ENCODE measurements around the gene TACC2. TPM values are rescaled to one million over a fixed set of nuclear protein-coding genes. Genes with fewer than 3 reads are reported as not detected.

The TACC2 gene
- total RNA-seq, 1 experiment from 2014 or later, result 89.0 TPM

DNA sequence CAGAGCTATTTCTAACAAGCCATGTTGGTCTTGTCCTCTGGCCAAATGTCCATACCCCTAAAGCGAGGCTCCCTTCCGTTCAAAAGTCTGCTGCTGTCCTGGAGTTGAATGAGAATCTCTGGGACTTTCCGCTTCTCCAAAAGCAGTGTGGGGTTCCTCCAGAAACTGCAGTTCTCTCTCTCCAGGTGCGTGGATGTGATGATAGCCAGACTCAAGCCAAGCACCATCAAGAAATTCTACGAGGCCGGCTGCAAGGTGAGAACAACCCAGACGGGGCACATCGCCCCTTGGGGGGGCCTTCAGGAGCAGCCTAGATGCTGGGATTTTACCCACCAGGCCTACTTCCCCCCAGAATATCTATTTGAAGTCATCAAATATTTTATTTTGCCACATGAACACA lies 308.6 kb downstream of the TACC2 start:
- ChIA-PET CTCF (interaction anchor here (0.7 to 7.4 kb wide), 13 partner anchors 10 to 268 kb away, joined by 3 to 86 read pairs (median 10); no protein-coding TSS in a partner anchor), POLR2A (interaction anchor here (1.1 to 1.2 kb wide), 2 partner anchors 9 to 137 kb away, joined by 3 to 4 read pairs; no protein-coding TSS in a partner anchor)
- Mint-ChIP-seq H3K4me3 (ENCODE audit: unreplicated experiment) (no peak overlapping the region), H3K9me3 (ENCODE audit: unreplicated experiment) (no peaks in the 10 kb centered on the region), H3K36me3 (ENCODE audit: insufficient read depth, unreplicated experiment) (peaks cover 6% of the 10 kb centered on the region), H3K27ac (ENCODE audit: low read depth, unreplicated experiment) (no peak overlapping the region), H3K4me1 (ENCODE audit: insufficient read depth, unreplicated experiment) (peaks cover 46% of the 10 kb centered on the region), H3K27me3 (ENCODE audit: insufficient read depth, unreplicated experiment) (no peaks in the 10 kb centered on the region)
- BruUV-seq (replicated peaks), result no TSS peak
- TF ChIP-seq, protein P1, sequence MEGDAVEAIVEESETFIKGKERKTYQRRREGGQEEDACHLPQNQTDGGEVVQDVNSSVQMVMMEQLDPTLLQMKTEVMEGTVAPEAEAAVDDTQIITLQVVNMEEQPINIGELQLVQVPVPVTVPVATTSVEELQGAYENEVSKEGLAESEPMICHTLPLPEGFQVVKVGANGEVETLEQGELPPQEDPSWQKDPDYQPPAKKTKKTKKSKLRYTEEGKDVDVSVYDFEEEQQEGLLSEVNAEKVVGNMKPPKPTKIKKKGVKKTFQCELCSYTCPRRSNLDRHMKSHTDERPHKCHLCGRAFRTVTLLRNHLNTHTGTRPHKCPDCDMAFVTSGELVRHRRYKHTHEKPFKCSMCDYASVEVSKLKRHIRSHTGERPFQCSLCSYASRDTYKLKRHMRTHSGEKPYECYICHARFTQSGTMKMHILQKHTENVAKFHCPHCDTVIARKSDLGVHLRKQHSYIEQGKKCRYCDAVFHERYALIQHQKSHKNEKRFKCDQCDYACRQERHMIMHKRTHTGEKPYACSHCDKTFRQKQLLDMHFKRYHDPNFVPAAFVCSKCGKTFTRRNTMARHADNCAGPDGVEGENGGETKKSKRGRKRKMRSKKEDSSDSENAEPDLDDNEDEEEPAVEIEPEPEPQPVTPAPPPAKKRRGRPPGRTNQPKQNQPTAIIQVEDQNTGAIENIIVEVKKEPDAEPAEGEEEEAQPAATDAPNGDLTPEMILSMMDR (IDR thresholded peaks at IDR 0.05; ENCODE audit: unreplicated experiment), result no peak
- intact Hi-C loops (cut with micrococcal nuclease), result no loop called here
- DNase-seq (ENCODE audit: unreplicated experiment), result no peak

DNA sequence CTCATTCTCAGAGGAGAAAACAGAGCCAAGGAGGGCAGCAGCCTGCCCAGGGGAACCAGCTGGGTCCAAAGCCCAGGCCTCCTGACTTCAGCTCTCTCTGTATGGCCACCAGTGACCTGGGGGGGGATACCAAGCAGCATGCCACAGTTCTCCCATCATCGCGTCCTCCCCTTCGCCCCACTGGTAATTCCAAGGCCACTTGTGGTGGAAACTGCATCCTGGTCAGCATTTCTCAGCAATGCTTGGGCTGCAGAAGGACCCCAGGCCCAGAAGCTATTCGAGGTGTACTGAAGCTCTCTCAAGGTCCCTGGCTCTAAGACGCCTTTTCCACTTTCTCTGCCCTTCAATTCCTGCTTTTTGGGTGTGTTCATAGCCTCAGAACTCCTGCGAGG lies 309.2 kb downstream of the TACC2 start:
- peaks cover 43% of the 10 kb centered on the region for H3K4me1 Mint-ChIP-seq (ENCODE audit: insufficient read depth, unreplicated experiment)
- TF ChIP-seq, protein P1 (IDR thresholded peaks at IDR 0.05; ENCODE audit: unreplicated experiment), result no peak
- ChIA-PET CTCF (interaction anchor here (0.5 to 7.4 kb wide), 26 partner anchors 9 to 405 kb away, joined by 3 to 86 read pairs (median 6); partner anchors contain the start of genes ARMS2 and PLEKHA1), POLR2A (interaction anchor here (0.7 to 1.6 kb wide), 8 partner anchors 8 to 216 kb away, joined by 3 to 8 read pairs (median 5); partner anchors contain the start of gene PLEKHA1)
- H3K4me3 Mint-ChIP-seq (ENCODE audit: unreplicated experiment), result no peak overlapping the region
- H3K36me3 Mint-ChIP-seq (ENCODE audit: insufficient read depth, unreplicated experiment), result peaks cover 3% of the 10 kb centered on the region
- H3K9me3 Mint-ChIP-seq (ENCODE audit: unreplicated experiment), result no peaks in the 10 kb centered on the region
- intact Hi-C loops (cut with micrococcal nuclease), result loop anchor here (1.0 kb wide), 3 partner anchors 44 to 406 kb away; no protein-coding TSS in a partner anchor
- no peak overlapping the region for H3K27ac Mint-ChIP-seq (ENCODE audit: low read depth, unreplicated experiment)
- no TSS peak for BruUV-seq (replicated peaks)
- H3K27me3 Mint-ChIP-seq (ENCODE audit: insufficient read depth, unreplicated experiment), result no peaks in the 10 kb centered on the region
- no peak for DNase-seq (ENCODE audit: unreplicated experiment)

DNA sequence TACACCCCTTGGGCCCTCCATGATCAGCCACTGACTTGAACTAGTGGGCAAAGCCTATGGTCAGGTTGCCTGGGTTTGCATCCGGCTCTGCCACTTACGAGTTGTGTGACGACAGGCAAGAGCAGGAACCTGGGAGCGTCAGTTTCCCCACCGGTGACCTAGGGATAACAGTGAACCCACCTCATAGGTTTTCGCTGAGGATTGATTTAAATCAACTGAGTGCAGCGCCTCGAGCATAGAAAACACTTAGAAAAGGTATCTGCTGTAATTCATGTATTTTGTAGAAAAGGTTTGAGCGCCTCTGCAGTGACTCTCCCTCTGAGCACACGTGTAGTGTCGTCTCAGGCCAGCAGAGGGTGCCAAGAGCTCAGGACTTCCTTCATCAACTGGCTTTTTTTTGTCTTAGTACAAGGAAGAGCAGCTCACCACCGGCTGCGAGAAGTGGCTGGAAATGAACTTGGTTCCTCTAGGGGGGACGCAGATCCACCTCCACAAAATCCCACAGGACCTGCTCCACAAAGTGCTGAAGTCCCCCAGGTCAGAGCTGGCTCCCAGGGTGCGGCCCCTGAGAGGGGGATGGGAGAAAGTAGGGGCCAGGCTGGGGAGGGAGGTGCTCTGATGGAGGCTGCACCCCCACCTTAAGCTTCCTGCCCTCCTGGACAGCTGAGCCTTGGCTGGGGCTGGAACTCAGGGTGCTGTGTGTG lies 309.8 kb downstream of the TACC2 start:
- Mint-ChIP-seq H3K36me3 (ENCODE audit: insufficient read depth, unreplicated experiment) (no peaks in the 10 kb centered on the region), H3K27me3 (ENCODE audit: insufficient read depth, unreplicated experiment) (no peaks in the 10 kb centered on the region), H3K4me3 (ENCODE audit: unreplicated experiment) (no peak overlapping the region), H3K27ac (ENCODE audit: low read depth, unreplicated experiment) (no peak overlapping the region), H3K9me3 (ENCODE audit: unreplicated experiment) (no peaks in the 10 kb centered on the region), H3K4me1 (ENCODE audit: insufficient read depth, unreplicated experiment) (peaks cover 38% of the 10 kb centered on the region)
- intact Hi-C loops (cut with micrococcal nuclease), result loop anchor here (1.0 kb wide), 4 partner anchors 44 to 406 kb away; no protein-coding TSS in a partner anchor
- CTCF ChIA-PET, result interaction anchor here (0.5 to 7.4 kb wide), 45 partner anchors 9 to 674 kb away, joined by 3 to 86 read pairs (median 4); partner anchors contain the start of gene PLEKHA1
- peak; percentile 86 for DNase-seq (ENCODE audit: unreplicated experiment)
- POLR2A ChIA-PET, result interaction anchor here (0.7 to 1.6 kb wide), 8 partner anchors 9 to 216 kb away, joined by 3 to 8 read pairs (median 5); partner anchors contain the start of gene PLEKHA1
- TF ChIP-seq, protein P1 (IDR thresholded peaks at IDR 0.05; ENCODE audit: unreplicated experiment), result peak; percentile 82
- BruUV-seq (replicated peaks), result no TSS peak

DNA sequence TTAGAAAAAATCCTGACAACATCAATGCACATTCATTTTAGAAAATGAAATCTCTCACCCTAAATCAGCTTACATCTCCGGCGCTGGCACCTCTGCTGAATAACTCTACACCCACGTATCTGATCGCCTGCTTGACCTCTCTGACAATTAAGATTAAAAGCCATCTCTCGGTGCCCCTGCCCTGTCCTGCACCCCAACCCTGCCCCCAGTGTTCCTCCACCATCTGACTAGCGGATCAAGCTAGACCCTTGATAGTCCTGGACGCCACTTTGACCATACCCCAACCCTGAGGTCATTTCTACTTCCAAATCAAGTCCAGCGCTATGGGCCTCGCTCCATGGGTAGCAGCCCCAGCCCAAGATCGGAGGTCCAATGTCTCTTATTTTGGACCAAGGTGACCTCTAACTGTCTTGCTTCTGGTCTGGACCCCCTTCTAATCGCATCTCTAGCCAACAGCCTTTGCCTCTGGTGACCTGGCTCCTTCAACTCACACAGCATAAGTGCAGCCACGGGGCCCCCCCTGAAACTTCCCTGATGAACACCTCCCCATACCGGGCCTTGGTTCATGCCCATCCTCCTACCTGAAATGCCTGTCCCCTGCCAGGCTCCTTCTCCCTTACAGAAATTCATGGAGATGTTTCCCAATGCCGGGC lies 310.6 kb downstream of the TACC2 start:
- H3K4me3 Mint-ChIP-seq (ENCODE audit: unreplicated experiment), result no peak overlapping the region
- H3K9me3 Mint-ChIP-seq (ENCODE audit: unreplicated experiment), result no peaks in the 10 kb centered on the region
- POLR2A ChIA-PET, result interaction anchor here (1.1 to 1.6 kb wide), 6 partner anchors 8 to 136 kb away, joined by 3 to 8 read pairs (median 6); partner anchors contain the start of gene PLEKHA1
- H3K36me3 Mint-ChIP-seq (ENCODE audit: insufficient read depth, unreplicated experiment), result no peaks in the 10 kb centered on the region
- no peak for DNase-seq (ENCODE audit: unreplicated experiment)
- H3K27ac Mint-ChIP-seq (ENCODE audit: low read depth, unreplicated experiment), result no peak overlapping the region
- CTCF ChIA-PET, result interaction anchor here (0.5 to 7.4 kb wide), 42 partner anchors 8 to 673 kb away, joined by 3 to 86 read pairs (median 4); partner anchors contain the start of gene PLEKHA1
- peaks cover 30% of the 10 kb centered on the region for H3K4me1 Mint-ChIP-seq (ENCODE audit: insufficient read depth, unreplicated experiment)
- no TSS peak for BruUV-seq (replicated peaks)
- H3K27me3 Mint-ChIP-seq (ENCODE audit: insufficient read depth, unreplicated experiment), result no peaks in the 10 kb centered on the region
- TF ChIP-seq, protein P1 (IDR thresholded peaks at IDR 0.05; ENCODE audit: unreplicated experiment), result no peak
- intact Hi-C loops (cut with micrococcal nuclease), result loop anchor here (1.0 to 2.0 kb wide), 2 partner anchors 75 to 136 kb away; partner anchors contain the start of gene PLEKHA1

Data from MCF 10A (cell line).